ENCODE measurements around the gene C20orf173. TPM values are rescaled to one million over a fixed set of nuclear protein-coding genes. Genes with fewer than 3 reads are reported as not detected.

C20orf173 gene
- total RNA-seq, 1 experiment from 2014 or later = not detected

DNA sequence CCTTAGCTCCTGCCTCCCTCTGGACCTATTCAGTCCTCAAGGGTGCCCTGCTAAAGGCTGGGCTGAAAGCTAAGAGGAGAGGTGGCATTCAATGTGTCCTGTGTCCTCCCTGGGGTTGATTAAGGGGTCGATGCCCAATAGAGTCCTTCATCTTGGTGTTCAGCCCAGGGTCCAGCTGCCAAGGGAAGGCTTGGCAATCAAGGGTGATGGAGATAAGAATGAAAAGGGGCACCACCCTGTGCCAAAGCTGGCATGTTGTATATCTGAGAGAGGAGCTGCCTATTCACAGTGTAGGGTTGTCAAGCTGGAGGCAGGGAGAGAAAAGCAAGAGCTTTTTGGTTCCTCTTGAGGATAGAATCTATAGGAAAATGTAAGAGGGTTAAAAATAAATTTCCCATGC lies 12.3 kb downstream of the C20orf173 start:
- H3K27me3 ChIP-seq (ENCODE audit: insufficient read depth, low read length) = no peaks in the 10 kb centered on the region
- peak overlapping the region; percentile 59; the same call in 1 of the 2 replicates for H3K4me2 ChIP-seq (ENCODE audit: low read length)
- CTCF ChIA-PET = no interaction called here
- DNase-seq (ENCODE audit: low read depth, low spot score) (no peak), ATAC-seq (no peak)
- TF ChIP-seq, protein P1, sequence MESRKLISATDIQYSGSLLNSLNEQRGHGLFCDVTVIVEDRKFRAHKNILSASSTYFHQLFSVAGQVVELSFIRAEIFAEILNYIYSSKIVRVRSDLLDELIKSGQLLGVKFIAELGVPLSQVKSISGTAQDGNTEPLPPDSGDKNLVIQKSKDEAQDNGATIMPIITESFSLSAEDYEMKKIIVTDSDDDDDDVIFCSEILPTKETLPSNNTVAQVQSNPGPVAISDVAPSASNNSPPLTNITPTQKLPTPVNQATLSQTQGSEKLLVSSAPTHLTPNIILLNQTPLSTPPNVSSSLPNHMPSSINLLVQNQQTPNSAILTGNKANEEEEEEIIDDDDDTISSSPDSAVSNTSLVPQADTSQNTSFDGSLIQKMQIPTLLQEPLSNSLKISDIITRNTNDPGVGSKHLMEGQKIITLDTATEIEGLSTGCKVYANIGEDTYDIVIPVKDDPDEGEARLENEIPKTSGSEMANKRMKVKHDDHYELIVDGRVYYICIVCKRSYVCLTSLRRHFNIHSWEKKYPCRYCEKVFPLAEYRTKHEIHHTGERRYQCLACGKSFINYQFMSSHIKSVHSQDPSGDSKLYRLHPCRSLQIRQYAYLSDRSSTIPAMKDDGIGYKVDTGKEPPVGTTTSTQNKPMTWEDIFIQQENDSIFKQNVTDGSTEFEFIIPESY (IDR thresholded peaks at IDR 0.05; ENCODE audit: extremely low read depth, insufficient replicate concordance, low read length) = no peak
- TF ChIP-seq RAD21 (IDR thresholded peaks at IDR 0.05; ENCODE audit: low read depth) (no peak), SP1 (IDR thresholded peaks at IDR 0.05; ENCODE audit: low read depth) (no peak), EZH2 (IDR thresholded peaks at IDR 0.05) (no peak), ZFX (IDR thresholded peaks at IDR 0.05) (no peak)
- TF ChIP-seq, protein P2, sequence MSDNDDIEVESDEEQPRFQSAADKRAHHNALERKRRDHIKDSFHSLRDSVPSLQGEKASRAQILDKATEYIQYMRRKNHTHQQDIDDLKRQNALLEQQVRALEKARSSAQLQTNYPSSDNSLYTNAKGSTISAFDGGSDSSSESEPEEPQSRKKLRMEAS (IDR thresholded peaks at IDR 0.05) = no peak
- RAD21 ChIA-PET (ENCODE audit: low non-redundant PET in 1 of 2, low total read pairs in 2 of 2, uncharacterized antibody in 2 of 2, unreplicated experiment in 2 of 2) = no interaction called here
- H3K4me3 ChIP-seq (replicated peaks in 1 of 2; ENCODE audit: low read depth in 1 of 2, low read length in 2 of 2) = no peak overlapping the region
- H3K36me3 ChIP-seq (ENCODE audit: control insufficient read depth in 1 of 2, insufficient read depth in 2 of 2, low read length in 2 of 2) = peaks cover 0 to 6% of the 10 kb centered on the region in 2 experiments; a peak in 2 of 4 replicates
- POLR2A ChIA-PET = no interaction called here
- intact Hi-C loops (cut with micrococcal nuclease) = no loop called here
- no peak overlapping the region for H2AFZ ChIP-seq (ENCODE audit: low read depth, low read length, poor library complexity, severe bottlenecking)
- no peaks in the 10 kb centered on the region for H3K9me2 ChIP-seq (ENCODE audit: insufficient read depth)
- H3K9me3 ChIP-seq (ENCODE audit: control insufficient read depth in 1 of 2, insufficient read depth in 1 of 2, low read depth in 1 of 2, low read length in 2 of 2) = no peaks in the 10 kb centered on the region
- no peaks in the 10 kb centered on the region for H4K20me1 ChIP-seq (ENCODE audit: insufficient read depth)
- BruUV-seq (replicated peaks) = no TSS peak
- no peak overlapping the region for H3K27ac ChIP-seq (ENCODE audit: low read depth, low read length)
- no peak overlapping the region for H3K9ac ChIP-seq (ENCODE audit: low read length)
- H3K4me1 ChIP-seq (ENCODE audit: control insufficient read depth in 1 of 2, insufficient read depth in 2 of 2, low read length in 2 of 2) = peaks cover 13 to 19% of the 10 kb centered on the region in 2 experiments
- no peaks in the 10 kb centered on the region for H3K79me2 ChIP-seq (ENCODE audit: insufficient read depth, low read length)

DNA sequence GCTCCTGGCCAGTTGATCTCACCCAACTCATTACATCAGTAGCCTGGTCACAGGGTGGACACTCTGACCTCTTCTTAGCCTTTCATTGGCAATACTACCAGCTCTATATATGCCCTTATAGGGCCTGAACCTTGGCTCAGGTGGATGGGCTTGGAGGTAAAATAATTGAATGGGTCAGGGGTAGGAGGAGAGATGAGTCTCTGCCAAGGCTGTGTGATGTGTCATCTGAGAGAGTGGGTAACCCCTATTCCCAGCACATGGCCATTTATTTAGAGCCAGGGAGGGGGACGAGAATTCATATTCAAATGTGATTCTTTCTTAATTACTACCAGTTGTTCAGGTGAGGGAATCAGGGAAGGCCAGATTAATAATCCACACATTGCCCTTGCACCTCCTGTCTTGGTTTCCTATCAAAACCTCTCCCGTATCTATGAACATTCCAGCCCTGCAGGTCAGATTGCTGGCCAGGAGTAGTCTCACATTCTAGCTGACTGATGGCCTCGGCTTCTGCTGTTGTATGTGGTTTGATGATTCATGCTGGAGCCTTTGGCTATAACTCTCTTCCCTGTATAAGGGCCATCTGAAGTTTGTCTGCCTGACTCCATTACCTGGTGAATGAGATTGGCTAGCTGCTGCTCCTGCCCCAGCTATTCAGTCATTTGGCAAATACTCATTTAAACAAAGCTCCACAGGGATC lies 13.4 kb downstream of the C20orf173 start:
- Histone ChIP-seq H3K79me2 (ENCODE audit: insufficient read depth, low read length) (no peaks in the 10 kb centered on the region), H3K9ac (ENCODE audit: low read length) (no peak overlapping the region), H3K27me3 (ENCODE audit: insufficient read depth, low read length) (no peaks in the 10 kb centered on the region), H2AFZ (ENCODE audit: low read depth, low read length, poor library complexity, severe bottlenecking) (no peak overlapping the region), H3K36me3 (ENCODE audit: control insufficient read depth in 1 of 2, insufficient read depth in 2 of 2, low read length in 2 of 2) (peaks cover 4 to 6% of the 10 kb centered on the region in 2 experiments; a peak in 2 of 4 replicates), H3K4me3 (replicated peaks in 1 of 2; ENCODE audit: low read depth in 1 of 2, low read length in 2 of 2) (no peak overlapping the region), H4K20me1 (ENCODE audit: insufficient read depth) (no peaks in the 10 kb centered on the region), H3K27ac (ENCODE audit: low read depth, low read length) (peak overlapping the region; percentile 5; the same call in 1 of the 2 replicates), H3K9me2 (ENCODE audit: insufficient read depth) (no peaks in the 10 kb centered on the region), H3K4me1 (ENCODE audit: control insufficient read depth in 1 of 2, insufficient read depth in 2 of 2, low read length in 2 of 2) (peaks cover 13 to 19% of the 10 kb centered on the region in 2 experiments), H3K9me3 (ENCODE audit: control insufficient read depth in 1 of 2, insufficient read depth in 1 of 2, low read depth in 1 of 2, low read length in 2 of 2) (no peaks in the 10 kb centered on the region), H3K4me2 (ENCODE audit: low read length) (peak overlapping the region; percentile 59)
- DNase-seq (ENCODE audit: low read depth, low spot score) = peak; percentile 44
- intact Hi-C loops (cut with micrococcal nuclease) = no loop called here
- BruUV-seq (replicated peaks) = no TSS peak
- RAD21 ChIA-PET (ENCODE audit: low non-redundant PET in 1 of 2, low total read pairs in 2 of 2, uncharacterized antibody in 2 of 2, unreplicated experiment in 2 of 2) = no interaction called here
- CTCF ChIA-PET = interaction anchor here (0.9 kb wide), 1 partner anchor 103 kb away, joined by 3 read pairs; no protein-coding TSS in a partner anchor
- POLR2A ChIA-PET = interaction anchor here (0.6 kb wide), 1 partner anchor 370 kb away, joined by 4 read pairs; no protein-coding TSS in a partner anchor
- peak; percentile 90 for ATAC-seq
- TF ChIP-seq YY1 (IDR thresholded peaks at IDR 0.05; ENCODE audit: extremely low read depth, insufficient replicate concordance, low read depth, low read length) (no peak), SIN3A (IDR thresholded peaks at IDR 0.05; ENCODE audit: low read depth) (no peak), ZNF274 (IDR thresholded peaks at IDR 0.05; ENCODE audit: low read depth, low read length) (no peak), ZFX (IDR thresholded peaks at IDR 0.05) (no peak), EZH2phosphoT487 (IDR thresholded peaks at IDR 0.05; ENCODE audit: borderline replicate concordance) (no peak), RAD21 (IDR thresholded peaks at IDR 0.05; ENCODE audit: low read depth) (no peak), FOSL1 (IDR thresholded peaks at IDR 0.05; ENCODE audit: low read depth) (peak; percentile 55; the same call in 1 of the 2 replicates), SP1 (IDR thresholded peaks at IDR 0.05; ENCODE audit: low read depth) (peak; percentile 32; the same call in 1 of the 2 replicates), JUND (IDR thresholded peaks at IDR 0.05) (peak; percentile 62), CBX3 (IDR thresholded peaks at IDR 0.05; ENCODE audit: low read depth) (peak; percentile 42; the same call in 1 of the 2 replicates)
- TF ChIP-seq, protein P3, sequence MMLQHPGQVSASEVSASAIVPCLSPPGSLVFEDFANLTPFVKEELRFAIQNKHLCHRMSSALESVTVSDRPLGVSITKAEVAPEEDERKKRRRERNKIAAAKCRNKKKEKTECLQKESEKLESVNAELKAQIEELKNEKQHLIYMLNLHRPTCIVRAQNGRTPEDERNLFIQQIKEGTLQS (IDR thresholded peaks at IDR 0.05) = no peak
- TF ChIP-seq, protein P1 (IDR thresholded peaks at IDR 0.05; ENCODE audit: extremely low read depth, insufficient replicate concordance, low read length) = no peak
- TF ChIP-seq, protein P2 (IDR thresholded peaks at IDR 0.05) = peak; percentile 10; the same call in 1 of the 2 replicates

Measured in HCT116 (cell line).